ACHN (cell line): Measurements from ENCODE around the gene FOSL1.

ENCODE experiments used
- DNase-seq: peaks from one replicate; pipeline ENCODE4 v3.0.0-alpha.2; 2015
- in situ Hi-C: cut with HindIII; loops from 2 replicates; pipeline ENCODE4 v1.10.0; 2017; ENCODE audit warnings: low sequenced_read_pairs, low pct_ligation_motif_present, low pct_unique_long_range_greater_than_20kb

FOSL1 gene

GRCh38 chr11:65900125-65900898 lies at the start of gene FOSL1:
FOSL1 (minus strand) TSS chr11:65900388; CDS start chr11:65900339, 49 bp downstream.
- in situ Hi-C loops = no loop called here
- peak; percentile 94 for DNase-seq

- no peak for DNase-seq
- in situ Hi-C loops = no loop called here
These were observed 47.5 kb upstream of the FOSL1 start for GRCh38 chr11:65947603-65948125.

GRCh38 chr11:65947133-65947532 lies 46.9 kb upstream of the FOSL1 start:
- in situ Hi-C loops = no loop called here
- no peak for DNase-seq

GRCh38 chr11:65946655-65947054 lies 46.5 kb upstream of the FOSL1 start:
- in situ Hi-C loops = no loop called here
- DNase-seq = no peak

GRCh38 chr11:65945941-65946558 lies 45.9 kb upstream of the FOSL1 start:
- in situ Hi-C loops = no loop called here
- DNase-seq = no peak

- DNase-seq = no peak
These were observed 45.3 kb upstream of the FOSL1 start, which contains the start of gene TSGA10IP for GRCh38 chr11:65945430-65945911. TSGA10IP (plus strand) TSS chr11:65945480; CDS start chr11:65945676, 196 bp downstream.

GRCh38 chr11:65944767-65945166 lies 44.6 kb upstream of the FOSL1 start:
- in situ Hi-C loops = no loop called here

More at GRCh38 chr11:65945430-65945911, 45.3 kb upstream of the FOSL1 start, which contains the start of gene TSGA10IP:
- in situ Hi-C loops = no loop called here

GRCh38 chr11:65944191-65944590 lies 44.0 kb upstream of the FOSL1 start:
- in situ Hi-C loops = no loop called here
- no peak for DNase-seq

More at GRCh38 chr11:65944767-65945166, 44.6 kb upstream of the FOSL1 start:
- DNase-seq = no peak

GRCh38 chr11:65942531-65942930 lies 42.3 kb upstream of the FOSL1 start:
- DNase-seq = no peak
- in situ Hi-C loops = no loop called here

- no peak for DNase-seq
- in situ Hi-C loops = no loop called here
These were observed 41.6 kb upstream of the FOSL1 start for GRCh38 chr11:65941720-65942310.

GRCh38 chr11:65937766-65938165 lies 37.6 kb upstream of the FOSL1 start:
- in situ Hi-C loops = no loop called here
- no peak for DNase-seq

- in situ Hi-C loops = no loop called here
- no peak for DNase-seq
These were observed 33.8 kb upstream of the FOSL1 start for GRCh38 chr11:65934014-65934413.

- in situ Hi-C loops = no loop called here
- no peak for DNase-seq
These were observed 32.4 kb upstream of the FOSL1 start for GRCh38 chr11:65932558-65932919.

- DNase-seq = no peak
- in situ Hi-C loops = no loop called here
These were observed 31.8 kb upstream of the FOSL1 start for GRCh38 chr11:65931773-65932557.

- in situ Hi-C loops = no loop called here
- DNase-seq = no peak
These were observed 28.5 kb upstream of the FOSL1 start for GRCh38 chr11:65928667-65929066.

- in situ Hi-C loops = no loop called here
- DNase-seq = no peak
These were observed 27.8 kb upstream of the FOSL1 start for GRCh38 chr11:65927904-65928397.

- in situ Hi-C loops = no loop called here
These were observed 25.2 kb upstream of the FOSL1 start for GRCh38 chr11:65925397-65925796.

GRCh38 chr11:65922565-65922964 lies 22.4 kb upstream of the FOSL1 start:
- in situ Hi-C loops = no loop called here
- no peak for DNase-seq

More at GRCh38 chr11:65925397-65925796, 25.2 kb upstream of the FOSL1 start:
- DNase-seq = no peak
